GM23338 (cell line): Measurements from ENCODE around the gene RPL7L1. TPM values are rescaled to one million over a fixed set of nuclear protein-coding genes. Genes with fewer than 3 reads are reported as not detected.

Experiments used
- ATAC-seq: fragments of 200-7000 bp; cut with Tn5 transposase; 3 replicates; pipeline ENCODE4 v1.9.1; 2020
- DNase-seq: peaks from one replicate; pipeline ENCODE4 v3.0.0-alpha.2; 2015; ENCODE audit warnings: low spot score
- H2AFZ ChIP-seq: fragments of 200-600 bp; sonication (generic); 2 replicates; pipeline ENCODE4 v1.8.0; 2016; ENCODE audit warnings: antibody characterized with exemption, mild to moderate bottlenecking, moderate library complexity
- H3F3A ChIP-seq: fragments of 200-600 bp; sonication (generic); replicated peaks from 2 replicates; pipeline ENCODE4 v1.8.0; 2017; ENCODE audit warnings: antibody characterized with exemption, mixed run types, low read depth
- H3K27ac ChIP-seq: fragments of 200-600 bp; sonication (generic); 2 replicates; pipeline ENCODE4 v1.6.1; 2016; ENCODE audit warnings: low read depth
- H3K27me3 ChIP-seq: fragments of 200-600 bp; sonication (generic); 2 replicates; pipeline ENCODE4 v1.8.0; 2016; ENCODE audit warnings: mild to moderate bottlenecking, mixed run types, moderate library complexity; ENCODE audit not compliant: insufficient read depth
- H3K36me3 ChIP-seq: fragments of 200-600 bp; sonication (generic); 2 replicates; pipeline ENCODE4 v1.8.0; 2016; ENCODE audit warnings: mild to moderate bottlenecking; ENCODE audit not compliant: insufficient read depth
- H3K4me1 ChIP-seq: fragments of 200-600 bp; sonication (generic); 2 replicates; pipeline ENCODE4 v1.8.0; 2016; ENCODE audit warnings: mild to moderate bottlenecking, moderate library complexity; ENCODE audit not compliant: insufficient read depth
- H3K4me2 ChIP-seq: fragments of 200-600 bp; sonication (generic); 2 replicates; pipeline ENCODE4 v1.7.1; 2017; ENCODE audit warnings: mixed run types
- H3K4me3 ChIP-seq: fragments of 200-600 bp; sonication (generic); 2 replicates; pipeline ENCODE4 v1.6.1; 2016; ENCODE audit warnings: mixed run types
- H3K79me2 ChIP-seq: fragments of 200-600 bp; sonication (generic); replicated peaks from 2 replicates; pipeline ENCODE4 v1.8.0; 2017; ENCODE audit warnings: mild to moderate bottlenecking; ENCODE audit not compliant: insufficient read depth
- H3K9me2 ChIP-seq: fragments of 200-600 bp; sonication (generic); 2 replicates; pipeline ENCODE4 v1.8.0; 2017; ENCODE audit not compliant: insufficient read depth
- H4K20me1 ChIP-seq: fragments of 200-600 bp; sonication (generic); replicated peaks from 2 replicates; pipeline ENCODE4 v1.8.0; 2017; ENCODE audit warnings: mild to moderate bottlenecking; ENCODE audit not compliant: insufficient read depth
- H3K27ac Mint-ChIP-seq: 2 replicates; pipeline ENCODE4 v1.8.0; 2020; ENCODE audit warnings: inconsistent platforms, mild to moderate bottlenecking, moderate library complexity, mixed read lengths
- H3K27me3 Mint-ChIP-seq: 3 replicates; pipeline ENCODE4 v1.8.0; 2022; ENCODE audit warnings: low read depth, mild to moderate bottlenecking, moderate library complexity, mixed read lengths, inconsistent platforms; ENCODE audit not compliant: insufficient read depth, poor library complexity
- H3K36me3 Mint-ChIP-seq: 3 replicates; pipeline ENCODE4 v1.8.0; 2021; ENCODE audit warnings: low read depth, mild to moderate bottlenecking, inconsistent platforms, moderate library complexity, mixed read lengths
- H3K4me1 Mint-ChIP-seq: 3 replicates; pipeline ENCODE4 v1.8.0; 2020; ENCODE audit warnings: mild to moderate bottlenecking, inconsistent platforms, mixed read lengths
- H3K4me3 Mint-ChIP-seq: 3 replicates; pipeline ENCODE4 v1.8.0; 2021; ENCODE audit warnings: moderate library complexity, mild to moderate bottlenecking, inconsistent platforms, mixed read lengths
- H3K9me3 Mint-ChIP-seq: 3 replicates; pipeline ENCODE4 v1.8.0; 2020; ENCODE audit warnings: moderate library complexity, mild to moderate bottlenecking, inconsistent platforms, mixed read lengths
- CREB1 ChIP-seq: fragments of 250-450 bp; sonication (Bioruptor Pico); IDR thresholded peaks from 2 replicates; pipeline ENCODE4 v1.5.0; 2020; ENCODE audit warnings: low read depth, mild to moderate bottlenecking, moderate library complexity
- CTCF ChIP-seq, 2 experiments: fragments of 200-600 bp in 1 of 2; sonication (generic) in 1 of 2; conservative IDR thresholded peaks; 2 replicates each; pipeline versions ENCODE4 v1.5.1 to v1.6.1; 2016 to 2017; ENCODE audit warnings: antibody characterized with exemption in 2 of 2, low read depth in 2 of 2, mild to moderate bottlenecking in 2 of 2, moderate library complexity in 1 of 2
- ETS1 ChIP-seq: IDR thresholded peaks from 2 replicates; pipeline ENCODE4 v1.6.1; 2016; ENCODE audit warnings: antibody characterized with exemption
- EZH2 ChIP-seq: fragments of 200-600 bp; sonication (generic); IDR thresholded peaks from one replicate; pipeline ENCODE4 v1.8.0; 2017; ENCODE audit warnings: antibody characterized with exemption, mild to moderate bottlenecking, low read depth; ENCODE audit not compliant: unreplicated experiment
- EZH2phosphoT487 ChIP-seq: fragments of 200-600 bp; sonication (generic); IDR thresholded peaks from one replicate; pipeline ENCODE4 v1.8.1; 2018; ENCODE audit warnings: antibody characterized with exemption; ENCODE audit not compliant: unreplicated experiment
- JUNB ChIP-seq: IDR thresholded peaks from one replicate; pipeline ENCODE4 v1.6.1; 2016; ENCODE audit warnings: antibody characterized with exemption; ENCODE audit not compliant: unreplicated experiment
- POLR2AphosphoS5 ChIP-seq: IDR thresholded peaks from 2 replicates; pipeline ENCODE4 v1.6.1; 2016; ENCODE audit warnings: antibody characterized with exemption, low read depth
- REST ChIP-seq: IDR thresholded peaks from one replicate; pipeline ENCODE4 v1.6.1; 2018; ENCODE audit warnings: antibody characterized with exemption; ENCODE audit not compliant: unreplicated experiment
- STAT1 ChIP-seq: IDR thresholded peaks from one replicate; pipeline ENCODE4 v1.6.1; 2016; ENCODE audit warnings: antibody characterized with exemption; ENCODE audit not compliant: unreplicated experiment
- ZNF114 ChIP-seq: fragments of 250-450 bp; sonication (Bioruptor Pico); IDR thresholded peaks from 2 replicates; pipeline ENCODE4 v1.5.0; 2020; ENCODE audit warnings: mild to moderate bottlenecking, moderate library complexity
- polyA plus RNA-seq: library from polyadenylated mRNA; unstranded; fragments of >200 nt; fragmentation: Nextera tagmentation; extraction: Ambion mirVana; gene quantifications from 2 replicates; pipeline ENCODE4 v1.2.1, GENCODE V29; 2016
- total RNA-seq: library from RNA; depleted of rRNA; stranded (reverse); fragments of >200 nt; shearing (Covaris generic); gene quantifications from 2 replicates; pipeline ENCODE4 v1.2.3, GENCODE V29; 2014

The RPL7L1 gene
- total and polyA plus RNA-seq, 2 experiments from 2014 or later = 86.9 to 124 TPM

- peaks cover 3% of the 10 kb centered on the region; the same call in 1 of the 2 replicates for H4K20me1 ChIP-seq
- DNase-seq (no peak), ATAC-seq (no peak)
- no peak overlapping the region for H3K4me3 ChIP-seq
- H3K4me2 ChIP-seq = no peak overlapping the region
- H3K27me3 Mint-ChIP-seq = no peaks in the 10 kb centered on the region
- TF ChIP-seq JUNB (no peak), ETS1 (no peak), CREB1 (CRISPR knock-in tag) (no peak), POLR2AphosphoS5 (no peak)
- H3F3A ChIP-seq = no peaks in the 10 kb centered on the region
- H3K4me3 Mint-ChIP-seq = no peak overlapping the region
- H3K9me2 ChIP-seq = no peaks in the 10 kb centered on the region
- H3K9me3 Mint-ChIP-seq = no peaks in the 10 kb centered on the region
- no peaks in the 10 kb centered on the region for H3K79me2 ChIP-seq
- peaks cover 12% of the 10 kb centered on the region for H3K36me3 ChIP-seq
- H3K27me3 ChIP-seq = no peaks in the 10 kb centered on the region
- H2AFZ ChIP-seq = no peak overlapping the region
- no peaks in the 10 kb centered on the region for H3K4me1 Mint-ChIP-seq
- H3K27ac Mint-ChIP-seq = no peak overlapping the region
- H3K27ac ChIP-seq = no peak overlapping the region; the same call in 1 of the 2 replicates
- no peaks in the 10 kb centered on the region for H3K4me1 ChIP-seq
- peaks cover 12% of the 10 kb centered on the region; the same call in 1 of the 3 replicates for H3K36me3 Mint-ChIP-seq
Observed at GRCh38 chr6:42851599-42851998, 27.8 kb upstream of the RPL7L1 start.

- H3K27ac Mint-ChIP-seq = no peak overlapping the region
- H3K36me3 ChIP-seq = peaks cover 14% of the 10 kb centered on the region
- TF ChIP-seq POLR2AphosphoS5 = no peak
- TF ChIP-seq ZNF114 (CRISPR knock-in tag) = no peak
- no peak for TF ChIP-seq REST
- TF ChIP-seq ETS1 = no peak
- TF ChIP-seq CTCF (conservative IDR thresholded peaks at IDR 0.05; ENCODE audit: low read depth in 2 of 2) = no peak
- TF ChIP-seq EZH2 = no peak
- no peak for TF ChIP-seq EZH2phosphoT487
- no peak for TF ChIP-seq STAT1
- TF ChIP-seq JUNB = no peak
Observed at GRCh38 chr6:42860036-42860435, 19.4 kb upstream of the RPL7L1 start.

More at GRCh38 chr6:42860036-42860435, 19.4 kb upstream of the RPL7L1 start:
- Histone ChIP-seq H3F3A (0 out of 2 replicates have a peak, but pooled peaks cover 3% of the 10 kb centered on the region), H3K4me1 (no peaks in the 10 kb centered on the region), H4K20me1 (no peaks in the 10 kb centered on the region), H3K9me2 (no peaks in the 10 kb centered on the region), H2AFZ (no peak overlapping the region), H3K79me2 (no peaks in the 10 kb centered on the region), H3K27ac (no peak overlapping the region), H3K27me3 (no peaks in the 10 kb centered on the region), H3K4me2 (no peak overlapping the region), H3K4me3 (no peak overlapping the region)
- Mint-ChIP-seq H3K4me3 (no peak overlapping the region), H3K27me3 (peaks cover 4% of the 10 kb centered on the region), H3K4me1 (no peaks in the 10 kb centered on the region), H3K36me3 (peaks cover 49% of the 10 kb centered on the region), H3K9me3 (no peaks in the 10 kb centered on the region)
- DNase-seq (no peak), ATAC-seq (no peak)
